Activated naive CD8-positive, alpha-beta T cell (primary cell): ENCODE results near the gene ATP5F1C.

Source experiments
- H3K27ac Mint-ChIP-seq: one replicate; pipeline ENCODE4 v1.8.0; 2021; ENCODE audit warnings: mixed read lengths
- H3K27me3 Mint-ChIP-seq: one replicate; pipeline ENCODE4 v1.8.0; 2021; ENCODE audit warnings: mixed read lengths
- H3K36me3 Mint-ChIP-seq: one replicate; pipeline ENCODE4 v1.8.0; 2021; ENCODE audit warnings: mixed read lengths
- H3K4me1 Mint-ChIP-seq: one replicate; pipeline ENCODE4 v1.8.0; 2021; ENCODE audit warnings: low read depth, mixed read lengths
- H3K4me3 Mint-ChIP-seq: one replicate; pipeline ENCODE4 v1.8.0; 2021; ENCODE audit warnings: mild to moderate bottlenecking, mixed read lengths
- H3K9me3 Mint-ChIP-seq: one replicate; pipeline ENCODE4 v1.8.0; 2021; ENCODE audit warnings: low read depth, mixed read lengths

Gene ATP5F1C

DNA sequence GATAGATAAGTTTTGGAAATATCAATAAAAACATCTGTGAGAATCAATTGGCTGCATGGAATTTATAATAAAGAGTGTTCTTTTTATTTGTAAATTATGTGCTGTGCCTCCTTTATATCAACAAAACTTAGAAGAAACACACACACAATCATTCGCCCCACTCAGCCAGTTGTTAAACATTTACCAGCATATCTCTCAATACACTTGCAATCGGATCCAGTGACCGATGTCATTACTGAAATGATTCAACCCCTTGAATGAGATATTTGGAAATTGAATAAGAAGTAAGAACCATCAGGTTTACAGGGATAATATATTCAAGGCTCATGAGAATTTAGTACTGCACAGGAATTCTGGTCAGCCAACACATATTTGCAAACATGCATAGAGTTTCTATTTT, 65.9 kb downstream of the ATP5F1C start:
- H3K9me3 Mint-ChIP-seq: no peaks in the 10 kb centered on the region
- H3K27me3 Mint-ChIP-seq: no peaks in the 10 kb centered on the region
- H3K4me1 Mint-ChIP-seq: peaks cover 46% of the 10 kb centered on the region
- no peak overlapping the region for H3K4me3 Mint-ChIP-seq
- H3K36me3 Mint-ChIP-seq: peaks cover 6% of the 10 kb centered on the region
- no peak overlapping the region for H3K27ac Mint-ChIP-seq

- Mint-ChIP-seq H3K9me3 (peaks cover 5% of the 10 kb centered on the region), H3K27me3 (no peaks in the 10 kb centered on the region), H3K4me3 (no peak overlapping the region), H3K27ac (no peak overlapping the region), H3K4me1 (peaks cover 44% of the 10 kb centered on the region), H3K36me3 (peaks cover 8% of the 10 kb centered on the region)
Measured at GRCh38 chr10:7855205-7855604, 67.2 kb downstream of the ATP5F1C start.

- no peaks in the 10 kb centered on the region for H3K27me3 Mint-ChIP-seq
- H3K9me3 Mint-ChIP-seq: peaks cover 8% of the 10 kb centered on the region
- peaks cover 38% of the 10 kb centered on the region for H3K4me1 Mint-ChIP-seq
- no peak overlapping the region for H3K27ac Mint-ChIP-seq
- no peak overlapping the region for H3K4me3 Mint-ChIP-seq
- H3K36me3 Mint-ChIP-seq: peaks cover 13% of the 10 kb centered on the region
Measured at GRCh38 chr10:7856678-7857077, 68.7 kb downstream of the ATP5F1C start.

DNA sequence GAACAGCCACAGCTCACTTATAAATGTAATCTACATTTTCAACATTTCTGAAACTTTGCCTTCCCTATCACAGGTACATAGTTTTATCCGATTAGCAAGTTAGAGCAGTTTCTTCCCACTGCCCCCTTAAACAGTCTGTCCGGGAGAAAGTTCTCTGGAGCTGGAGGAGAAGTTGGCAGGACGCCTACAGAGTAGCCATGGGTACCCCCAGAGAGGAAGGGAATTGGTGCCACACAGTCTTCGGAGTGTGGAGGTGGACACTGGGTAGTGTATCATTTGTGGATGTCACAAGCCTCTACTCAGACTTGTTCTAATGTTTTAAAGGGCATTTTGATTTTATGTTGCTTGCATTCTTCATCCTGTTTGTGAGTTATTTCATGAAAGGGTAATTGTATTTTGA, 69.3 kb downstream of the ATP5F1C start:
- Mint-ChIP-seq H3K27me3 (no peaks in the 10 kb centered on the region), H3K4me1 (peaks cover 37% of the 10 kb centered on the region), H3K4me3 (no peak overlapping the region), H3K9me3 (peaks cover 12% of the 10 kb centered on the region), H3K27ac (no peak overlapping the region), H3K36me3 (peaks cover 18% of the 10 kb centered on the region)
